MM.1S (cell line): ENCODE results near the gene KCNQ5.

Experiments used
- CTCF ChIP-seq: fragments of 300-600 bp; sonication (generic); IDR thresholded peaks from 2 replicates; pipeline ENCODE4 v1.5.1; 2016; ENCODE audit warnings: antibody characterized with exemption, low read length, mixed read lengths
- EZH2phosphoT487 ChIP-seq: fragments of 300-600 bp; sonication (generic); IDR thresholded peaks from 2 replicates; pipeline ENCODE4 v1.6.1; 2018; ENCODE audit warnings: antibody characterized with exemption, low read length

GRCh38 chr6:72640615-72640930 lies 18.7 kb downstream of the KCNQ5 start:
- no peak for TF ChIP-seq CTCF
- no peak for TF ChIP-seq EZH2phosphoT487
